Calu3 (cell line): ENCODE measurements around the gene EFNA4. TPM values are rescaled to one million over a fixed set of nuclear protein-coding genes. Genes with fewer than 3 reads are reported as not detected.
A peak's percentile ranks its signal among the peaks of the same experiment; 100 is the strongest.

Experiments
- BruUV-seq: library from RNA; stranded (reverse); fragments of 400-500 nt; replicated peaks from 2 replicates; lab custom pipeline; 2021; lab: Mats Ljungman, UMichigan
- CTCF ChIA-PET: fragments of 300-600 bp; sonication (Branson Sonifier 250); formaldehyde crosslinking; loops from one replicate; lab custom pipeline; 2022; ENCODE audit warnings: antibody characterized with exemption; lab: Charles Lee
- DNase-seq: peaks from one replicate; pipeline ENCODE4 v3.0.0; 2022
- H3K27ac Mint-ChIP-seq: one replicate; pipeline ENCODE4 v1.8.0; 2022; ENCODE audit warnings: mixed read lengths; ENCODE audit not compliant: unreplicated experiment
- H3K27me3 Mint-ChIP-seq: one replicate; pipeline ENCODE4 v1.8.0; 2022; ENCODE audit warnings: mixed read lengths; ENCODE audit not compliant: unreplicated experiment
- H3K36me3 Mint-ChIP-seq: one replicate; pipeline ENCODE4 v1.8.0; 2022; ENCODE audit warnings: mild to moderate bottlenecking, moderate library complexity, mixed read lengths; ENCODE audit not compliant: insufficient read depth, unreplicated experiment
- H3K4me1 Mint-ChIP-seq: one replicate; pipeline ENCODE4 v1.8.0; 2022; ENCODE audit warnings: mild to moderate bottlenecking, low read depth, mixed read lengths; ENCODE audit not compliant: unreplicated experiment
- H3K4me3 Mint-ChIP-seq: one replicate; pipeline ENCODE4 v1.8.0; 2022; ENCODE audit warnings: mild to moderate bottlenecking, low read depth, moderate library complexity, mixed read lengths; ENCODE audit not compliant: unreplicated experiment
- H3K9me3 Mint-ChIP-seq: one replicate; pipeline ENCODE4 v1.8.0; 2022; ENCODE audit warnings: low read depth, mixed read lengths; ENCODE audit not compliant: unreplicated experiment
- intact Hi-C: fragments of 100-400 bp; cut with micrococcal nuclease; formaldehyde crosslinking; loops from one replicate; pipeline ENCODE4 v1.10.0; 2022; ENCODE audit not compliant: unreplicated experiment
- total RNA-seq: library from RNA; stranded (reverse); gene quantifications from 2 replicates; pipeline ENCODE4 v1.2.3, GENCODE V29; 2022
- TF ChIP-seq, protein P1 (sequence below): fragments of 200-600 bp; IDR thresholded peaks from one replicate; pipeline ENCODE4 v1.8.0; 2022; ENCODE audit warnings: antibody characterized with exemption; ENCODE audit not compliant: unreplicated experiment

EFNA4 gene
- total RNA-seq, 1 experiment from 2014 or later, result 13.9 TPM

DNA sequence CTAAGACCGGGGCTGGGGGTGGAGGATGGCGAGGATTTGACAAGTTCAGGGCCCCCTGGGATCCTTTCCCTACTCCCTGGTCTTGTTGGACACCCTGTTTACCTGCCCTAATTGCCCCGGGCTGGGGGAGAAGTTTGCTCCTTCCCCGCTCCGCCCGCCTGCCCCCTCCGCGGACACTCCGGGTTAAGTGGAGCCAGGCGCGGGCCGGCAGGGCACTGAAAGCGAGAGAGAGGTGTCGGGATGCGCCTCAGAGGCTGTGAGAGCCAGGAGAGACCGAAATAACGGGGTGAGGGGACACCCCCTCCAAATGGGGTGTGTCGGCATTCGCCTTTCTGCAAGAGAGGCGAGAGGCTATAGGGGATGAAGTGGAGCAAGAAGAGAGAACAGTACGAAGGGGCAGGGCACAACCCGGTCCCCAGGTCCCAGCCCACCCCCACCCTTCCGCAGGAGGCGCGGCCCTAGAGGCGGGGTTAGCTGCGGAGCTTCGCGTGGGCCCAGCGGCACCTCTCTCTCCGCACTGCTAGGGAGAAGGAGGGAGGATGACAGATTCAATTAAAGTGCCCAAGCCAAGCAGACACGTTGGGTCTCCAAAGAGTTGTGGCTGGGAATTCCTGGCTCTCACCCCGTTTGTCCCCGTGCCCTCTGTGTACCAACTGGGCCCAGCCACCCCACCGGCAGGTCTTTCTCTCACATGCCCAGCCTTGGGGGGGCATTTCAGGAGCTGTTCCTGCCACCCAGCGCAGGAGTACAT lies 18.9 kb downstream of the EFNA4 start:
- BruUV-seq, result no TSS peak
- peaks cover 61% of the 10 kb centered on the region for H3K4me1 Mint-ChIP-seq
- TF ChIP-seq, protein P1, sequence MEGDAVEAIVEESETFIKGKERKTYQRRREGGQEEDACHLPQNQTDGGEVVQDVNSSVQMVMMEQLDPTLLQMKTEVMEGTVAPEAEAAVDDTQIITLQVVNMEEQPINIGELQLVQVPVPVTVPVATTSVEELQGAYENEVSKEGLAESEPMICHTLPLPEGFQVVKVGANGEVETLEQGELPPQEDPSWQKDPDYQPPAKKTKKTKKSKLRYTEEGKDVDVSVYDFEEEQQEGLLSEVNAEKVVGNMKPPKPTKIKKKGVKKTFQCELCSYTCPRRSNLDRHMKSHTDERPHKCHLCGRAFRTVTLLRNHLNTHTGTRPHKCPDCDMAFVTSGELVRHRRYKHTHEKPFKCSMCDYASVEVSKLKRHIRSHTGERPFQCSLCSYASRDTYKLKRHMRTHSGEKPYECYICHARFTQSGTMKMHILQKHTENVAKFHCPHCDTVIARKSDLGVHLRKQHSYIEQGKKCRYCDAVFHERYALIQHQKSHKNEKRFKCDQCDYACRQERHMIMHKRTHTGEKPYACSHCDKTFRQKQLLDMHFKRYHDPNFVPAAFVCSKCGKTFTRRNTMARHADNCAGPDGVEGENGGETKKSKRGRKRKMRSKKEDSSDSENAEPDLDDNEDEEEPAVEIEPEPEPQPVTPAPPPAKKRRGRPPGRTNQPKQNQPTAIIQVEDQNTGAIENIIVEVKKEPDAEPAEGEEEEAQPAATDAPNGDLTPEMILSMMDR, result no peak
- no peaks in the 10 kb centered on the region for H3K9me3 Mint-ChIP-seq
- peaks cover 58% of the 10 kb centered on the region for H3K27me3 Mint-ChIP-seq
- peaks cover 46% of the 10 kb centered on the region for H3K36me3 Mint-ChIP-seq
- no peak for DNase-seq
- intact Hi-C loops, result loop anchor here (5.0 kb wide), 1 partner anchor 35 kb away; no protein-coding TSS in a partner anchor
- peak overlapping the region; percentile 55 for H3K4me3 Mint-ChIP-seq
- CTCF ChIA-PET, result interaction anchor here (1.0 kb wide), 1 partner anchor 65 kb away, joined by 4 read pairs; no protein-coding TSS in a partner anchor
- no peak overlapping the region for H3K27ac Mint-ChIP-seq

DNA sequence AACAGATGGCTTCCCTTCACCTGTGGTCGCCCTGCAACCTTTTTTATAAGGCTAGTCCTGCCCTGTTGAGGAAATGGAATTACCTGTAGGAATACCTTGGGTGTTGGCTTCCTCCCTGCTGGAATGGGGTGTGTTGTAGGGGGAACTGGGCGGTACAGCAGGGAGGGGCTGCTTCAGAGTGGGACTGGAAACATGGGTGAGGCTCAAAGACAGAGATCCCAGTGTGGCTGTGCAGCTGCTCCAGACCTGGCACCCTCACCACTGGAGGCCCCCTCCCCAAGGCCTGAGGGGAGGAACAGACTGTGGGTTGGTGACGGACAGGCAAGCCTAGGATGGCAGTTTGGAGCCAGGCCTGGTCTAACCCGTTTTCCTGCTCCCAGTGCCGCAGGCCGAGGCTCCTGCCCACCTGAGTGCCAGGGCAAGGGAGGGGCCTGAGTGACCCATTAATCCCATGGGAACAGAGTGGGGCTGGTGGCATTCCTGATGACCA lies 19.6 kb downstream of the EFNA4 start:
- H3K4me1 Mint-ChIP-seq, result peaks cover 55% of the 10 kb centered on the region
- no peaks in the 10 kb centered on the region for H3K9me3 Mint-ChIP-seq
- intact Hi-C loops, result loop anchor here (5.0 kb wide), 1 partner anchor 36 kb away; no protein-coding TSS in a partner anchor
- peak overlapping the region; percentile 55 for H3K4me3 Mint-ChIP-seq
- peaks cover 46% of the 10 kb centered on the region for H3K36me3 Mint-ChIP-seq
- TF ChIP-seq, protein P1, result no peak
- H3K27me3 Mint-ChIP-seq, result peaks cover 58% of the 10 kb centered on the region
- BruUV-seq, result no TSS peak
- no peak overlapping the region for H3K27ac Mint-ChIP-seq
- peak; percentile 65 for DNase-seq
- CTCF ChIA-PET, result interaction anchor here (1.0 kb wide), 1 partner anchor 65 kb away, joined by 4 read pairs; no protein-coding TSS in a partner anchor

- TF ChIP-seq, protein P1, result no peak
- CTCF ChIA-PET, result interaction anchor here (0.8 to 2.2 kb wide), 15 partner anchors 9 to 415 kb away, joined by 3 to 28 read pairs (median 12); partner anchors contain the start of genes ADAM15, EFNA4, KCNN3 and KRTCAP2
- H3K36me3 Mint-ChIP-seq, result peaks cover 45% of the 10 kb centered on the region
- peak overlapping the region; percentile 96 for H3K4me3 Mint-ChIP-seq
- BruUV-seq, result no TSS peak
- peak; percentile 57 for DNase-seq
- H3K9me3 Mint-ChIP-seq, result no peaks in the 10 kb centered on the region
- intact Hi-C loops, result loop anchor here (1.0 to 5.0 kb wide), 3 partner anchors 21 to 525 kb away; partner anchors contain the start of genes EFNA4 and UBE2Q1
- H3K27ac Mint-ChIP-seq, result peak overlapping the region; percentile 62
- H3K27me3 Mint-ChIP-seq, result peaks cover 52% of the 10 kb centered on the region
- H3K4me1 Mint-ChIP-seq, result peaks cover 53% of the 10 kb centered on the region
These were observed 20.6 kb downstream of the EFNA4 start for GRCh38 chr1:155083865-155084721.
